ENCODE results near the gene MTIF3. TPM values are rescaled to one million over a fixed set of nuclear protein-coding genes. Genes with fewer than 3 reads are reported as not detected.

Gene MTIF3
- total and polyA plus RNA-seq, 4 donors = 26.9 to 64.7 (median 46.6) TPM

DNA sequence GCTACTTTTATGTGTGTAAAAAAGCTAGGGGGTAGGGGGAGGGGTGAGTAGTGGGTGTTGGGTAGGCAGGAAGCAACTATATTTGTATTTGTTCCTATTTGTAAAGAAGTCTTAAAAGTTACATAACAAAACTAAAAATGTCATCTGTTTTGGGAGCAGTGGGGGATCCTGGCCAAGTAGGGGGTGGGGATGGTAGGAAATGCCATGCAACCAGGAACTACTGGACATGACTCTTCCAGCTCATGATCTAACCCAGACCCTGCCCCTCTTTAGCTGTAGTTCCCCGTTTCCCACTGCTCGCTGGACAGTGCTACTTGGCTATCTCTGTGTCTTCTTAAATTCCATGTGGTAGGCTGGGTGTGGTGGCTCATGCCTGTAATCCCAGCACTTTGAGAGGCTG is 22.7 kb downstream of the MTIF3 start:
- 52 to 76% methylated on average over 2 of the region's 2 CpGs for WGBS, 2 donors
- Histone ChIP-seq H3K4me3 (no peak overlapping the region), H3K27ac (ENCODE audit: low read depth in 1 of 2, low read length in 1 of 2) (peak overlapping the region in 1 of 2 donors; percentile 49), H3K9me3 (ENCODE audit: control insufficient read depth in 4 of 4, insufficient read depth in 3 of 4, low read length in 3 of 4) (no peaks in the 10 kb centered on the region), H3K36me3 (ENCODE audit: control insufficient read depth in 4 of 4, insufficient read depth in 4 of 4, low read length in 4 of 4) (peaks cover 16 to 26% (median 22%) of the 10 kb centered on the region in 4 donors), H3K4me1 (ENCODE audit: control insufficient read depth in 5 of 5, insufficient read depth in 5 of 5, low read length in 5 of 5) (peaks cover 0 to 25% (median 19%) of the 10 kb centered on the region in 5 donors), H3K9ac (ENCODE audit: insufficient read depth in 1 of 2, low read length in 2 of 2) (no peak overlapping the region), H3K27me3 (ENCODE audit: control insufficient read depth in 3 of 3, insufficient read depth in 3 of 3, low read length in 2 of 3) (no peaks in the 10 kb centered on the region)
- no peak for TF ChIP-seq CTCF (IDR thresholded peaks at IDR 0.05; ENCODE audit: control extremely low read depth, extremely low read depth)
- no peak for DNase-seq
- ATAC-seq (ENCODE audit: insufficient read depth, low FRiP score) = no peak

DNA sequence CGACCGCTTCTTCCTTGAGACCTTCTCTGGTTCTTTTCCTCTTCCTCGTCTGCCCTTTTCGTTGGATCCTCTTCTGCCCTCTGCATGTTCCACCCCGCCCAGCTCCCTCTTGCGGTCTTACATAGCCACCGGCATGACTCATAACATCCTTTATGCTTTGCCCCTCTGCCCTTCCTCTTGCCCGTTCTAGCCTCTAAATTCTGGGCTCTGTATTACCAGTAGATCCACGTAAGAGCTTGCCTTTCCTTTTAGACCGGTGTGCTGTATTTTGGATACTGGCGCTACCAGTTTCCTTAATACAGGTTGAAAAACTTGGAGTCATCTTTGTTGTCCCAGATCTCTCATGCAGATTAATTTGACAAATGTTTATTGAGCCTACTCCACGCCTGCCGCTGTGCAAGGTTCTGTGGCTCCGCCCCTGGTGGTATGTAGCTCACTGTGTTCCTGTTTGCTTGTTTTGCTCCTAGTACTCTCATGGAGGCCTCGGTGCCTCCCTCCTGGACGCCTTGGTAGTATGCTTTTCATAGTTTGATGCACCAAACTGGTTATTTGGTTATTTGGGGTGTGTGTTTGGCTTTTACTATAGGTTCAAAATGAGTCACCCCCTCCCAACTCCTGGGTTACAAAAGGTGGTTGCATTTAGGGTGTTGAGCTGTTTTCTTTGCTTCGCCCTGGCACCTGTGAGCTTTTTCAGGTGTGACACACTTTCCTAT is 24.3 kb downstream of the MTIF3 start:
- Histone ChIP-seq H3K4me3 (no peak overlapping the region), H3K4me1 (ENCODE audit: control insufficient read depth in 5 of 5, insufficient read depth in 5 of 5, low read length in 5 of 5) (peaks cover 0 to 23% (median 19%) of the 10 kb centered on the region in 5 donors), H3K27me3 (ENCODE audit: control insufficient read depth in 3 of 3, insufficient read depth in 3 of 3, low read length in 2 of 3) (no peaks in the 10 kb centered on the region), H3K36me3 (ENCODE audit: control insufficient read depth in 4 of 4, insufficient read depth in 4 of 4, low read length in 4 of 4) (peaks cover 9 to 17% (median 13%) of the 10 kb centered on the region in 4 donors), H3K9ac (ENCODE audit: insufficient read depth in 1 of 2, low read length in 2 of 2) (peak overlapping the region in 1 of 2 donors; percentile 17), H3K9me3 (ENCODE audit: control insufficient read depth in 4 of 4, insufficient read depth in 3 of 4, low read length in 3 of 4) (no peaks in the 10 kb centered on the region), H3K27ac (ENCODE audit: low read depth in 1 of 2, low read length in 1 of 2) (peak overlapping the region; percentile 88 to 95)
- DNase-seq (peak in 2 of 3 donors; percentile 34 to 37), ATAC-seq (ENCODE audit: insufficient read depth, low FRiP score) (peak; percentile 79)
- no peak for TF ChIP-seq CTCF (IDR thresholded peaks at IDR 0.05; ENCODE audit: control extremely low read depth, extremely low read depth)
- 13 to 14% methylated on average over 17 of the region's 17 CpGs for WGBS, 2 donors

DNA sequence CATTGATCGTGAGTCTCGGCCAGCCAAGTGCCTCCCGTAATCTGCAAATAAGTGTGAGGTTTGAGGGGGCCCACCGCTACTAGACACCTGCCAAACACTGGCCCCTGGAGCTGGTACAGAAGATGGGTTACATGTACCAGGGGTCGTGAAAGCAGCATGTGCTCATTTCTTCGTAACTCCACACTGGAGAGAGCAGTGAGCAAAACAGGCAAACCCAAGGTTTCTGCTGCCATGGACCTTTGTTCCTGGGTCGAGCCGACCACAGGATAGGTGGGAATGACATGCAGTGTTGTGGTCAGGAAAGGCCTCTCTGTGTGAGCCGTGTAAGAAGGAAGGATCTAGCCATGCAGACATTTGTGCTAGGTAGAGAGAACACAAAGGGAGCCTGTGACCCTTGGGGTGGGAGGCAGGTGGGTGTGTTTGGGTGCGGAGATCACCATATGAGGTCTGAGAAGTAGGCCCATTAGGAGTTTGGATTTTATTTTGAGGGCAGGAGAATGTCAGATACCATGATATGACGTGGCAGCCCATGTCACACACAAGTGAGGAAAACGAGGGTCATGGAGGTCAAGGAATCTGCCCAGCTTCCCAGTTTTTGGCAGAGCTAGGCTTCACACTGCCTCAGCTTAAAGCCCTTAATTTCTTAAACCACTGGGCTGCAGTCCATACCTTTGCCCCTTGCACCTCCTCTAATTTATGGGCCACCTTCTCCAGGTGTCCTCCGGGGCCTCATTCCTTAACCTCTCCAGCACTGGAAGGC is 25.0 kb downstream of the MTIF3 start:
- H3K27ac ChIP-seq (ENCODE audit: low read depth in 1 of 2, low read length in 1 of 2) = peak overlapping the region; percentile 88 to 95
- H3K36me3 ChIP-seq (ENCODE audit: control insufficient read depth in 4 of 4, insufficient read depth in 4 of 4, low read length in 4 of 4) = peaks cover 3 to 15% (median 7%) of the 10 kb centered on the region in 4 donors
- TF ChIP-seq CTCF (IDR thresholded peaks at IDR 0.05; ENCODE audit: control extremely low read depth, extremely low read depth) = no peak
- DNase-seq = no peak
- no peaks in the 10 kb centered on the region for H3K9me3 ChIP-seq (ENCODE audit: control insufficient read depth in 4 of 4, insufficient read depth in 3 of 4, low read length in 3 of 4)
- WGBS, 2 donors = 21 to 23% methylated on average over 13 of the region's 13 CpGs
- no peak for ATAC-seq (ENCODE audit: insufficient read depth, low FRiP score)
- H3K4me3 ChIP-seq = peak overlapping the region; percentile 73
- H3K4me1 ChIP-seq (ENCODE audit: control insufficient read depth in 5 of 5, insufficient read depth in 5 of 5, low read length in 5 of 5) = peaks cover 0 to 23% (median 19%) of the 10 kb centered on the region in 5 donors
- no peaks in the 10 kb centered on the region for H3K27me3 ChIP-seq (ENCODE audit: control insufficient read depth in 3 of 3, insufficient read depth in 3 of 3, low read length in 2 of 3)
- peak overlapping the region; percentile 14 to 50 for H3K9ac ChIP-seq (ENCODE audit: insufficient read depth in 1 of 2, low read length in 2 of 2)
